Upper lobe of left lung (tissue), 4 donors: ENCODE data around the gene SECISBP2.

Experiments used
- EP300 ChIP-seq, 4 donors: sonication (generic); formaldehyde crosslinking; IDR thresholded peaks; one replicate each; pipeline ENCODE4 v1.5.1; 2017; ENCODE audit warnings: antibody characterized with exemption in 4 of 4, control low read depth in 2 of 4
- POLR2A ChIP-seq, 4 donors: fragments of 450-650 bp; IDR thresholded peaks; one replicate each; pipeline ENCODE4 v1.5.1; 2016 to 2017; ENCODE audit warnings: antibody characterized with exemption in 4 of 4, mild to moderate bottlenecking in 2 of 4
- POLR2AphosphoS5 ChIP-seq, 2 donors: sonication (generic); formaldehyde crosslinking; IDR thresholded peaks; one replicate each; pipeline ENCODE4 v1.5.1; 2017; ENCODE audit warnings: antibody characterized with exemption in 2 of 2
- TF ChIP-seq, protein P1 (sequence below), 6 experiments: fragments of 450-650 bp in 4 of 6; fragments of 200-600 bp in 2 of 6; sonication (generic) in 2 of 6; IDR thresholded peaks; one replicate each; pipeline ENCODE4 v1.5.1; 2016 to 2019; ENCODE audit warnings: antibody characterized with exemption in 6 of 6

DNA sequence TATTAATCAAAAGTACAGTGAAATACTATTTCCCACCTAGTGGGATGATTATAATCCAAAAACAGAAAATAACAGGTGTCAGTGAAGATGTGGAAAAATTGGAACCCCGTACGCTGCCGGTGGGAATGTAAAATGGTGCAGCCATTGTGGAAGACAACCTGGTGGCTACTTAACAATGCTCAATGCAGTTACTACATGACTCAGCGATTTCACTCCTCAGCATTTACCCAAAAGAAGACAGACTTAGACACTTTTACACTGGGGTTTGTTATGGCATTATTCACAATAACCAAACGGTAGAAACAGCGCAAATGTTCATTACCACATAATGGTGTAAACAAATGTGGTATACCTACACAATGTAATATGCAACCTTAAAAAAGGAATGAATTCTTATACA lies 23.9 kb downstream of the SECISBP2 start:
- TF ChIP-seq, protein P1, sequence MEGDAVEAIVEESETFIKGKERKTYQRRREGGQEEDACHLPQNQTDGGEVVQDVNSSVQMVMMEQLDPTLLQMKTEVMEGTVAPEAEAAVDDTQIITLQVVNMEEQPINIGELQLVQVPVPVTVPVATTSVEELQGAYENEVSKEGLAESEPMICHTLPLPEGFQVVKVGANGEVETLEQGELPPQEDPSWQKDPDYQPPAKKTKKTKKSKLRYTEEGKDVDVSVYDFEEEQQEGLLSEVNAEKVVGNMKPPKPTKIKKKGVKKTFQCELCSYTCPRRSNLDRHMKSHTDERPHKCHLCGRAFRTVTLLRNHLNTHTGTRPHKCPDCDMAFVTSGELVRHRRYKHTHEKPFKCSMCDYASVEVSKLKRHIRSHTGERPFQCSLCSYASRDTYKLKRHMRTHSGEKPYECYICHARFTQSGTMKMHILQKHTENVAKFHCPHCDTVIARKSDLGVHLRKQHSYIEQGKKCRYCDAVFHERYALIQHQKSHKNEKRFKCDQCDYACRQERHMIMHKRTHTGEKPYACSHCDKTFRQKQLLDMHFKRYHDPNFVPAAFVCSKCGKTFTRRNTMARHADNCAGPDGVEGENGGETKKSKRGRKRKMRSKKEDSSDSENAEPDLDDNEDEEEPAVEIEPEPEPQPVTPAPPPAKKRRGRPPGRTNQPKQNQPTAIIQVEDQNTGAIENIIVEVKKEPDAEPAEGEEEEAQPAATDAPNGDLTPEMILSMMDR (IDR thresholded peaks at IDR 0.05) = no peak
- no peak for TF ChIP-seq POLR2AphosphoS5 (IDR thresholded peaks at IDR 0.05)
- TF ChIP-seq POLR2A (IDR thresholded peaks at IDR 0.05) = no peak
- TF ChIP-seq EP300 (IDR thresholded peaks at IDR 0.05) = no peak
